HFFc6 (cell line): ENCODE results near the gene SIX5. TPM values are rescaled to one million over a fixed set of nuclear protein-coding genes. Genes with fewer than 3 reads are reported as not detected.

Experiments used
- DNase-seq: peaks from one replicate; pipeline ENCODE4 v3.0.0-alpha.2; 2018
- H3K27ac Mint-ChIP-seq: 2 replicates; pipeline ENCODE4 v1.8.0; 2020; ENCODE audit warnings: mild to moderate bottlenecking, mixed read lengths
- H3K27me3 Mint-ChIP-seq: 2 replicates; pipeline ENCODE4 v1.8.0; 2021; ENCODE audit warnings: mild to moderate bottlenecking, moderate library complexity, mixed read lengths; ENCODE audit not compliant: insufficient read depth
- H3K36me3 Mint-ChIP-seq: 2 replicates; pipeline ENCODE4 v1.8.0; 2021; ENCODE audit warnings: low read depth, mixed read lengths
- H3K4me1 Mint-ChIP-seq: 2 replicates; pipeline ENCODE4 v1.8.0; 2020; ENCODE audit warnings: low read depth, mixed read lengths
- H3K4me3 Mint-ChIP-seq: 2 replicates; pipeline ENCODE4 v1.8.0; 2020; ENCODE audit warnings: mild to moderate bottlenecking, moderate library complexity, mixed read lengths
- H3K9me3 Mint-ChIP-seq: 2 replicates; pipeline ENCODE4 v1.8.0; 2020; ENCODE audit warnings: mild to moderate bottlenecking, mixed read lengths
- CTCF ChIP-seq: fragments of 200-600 bp; sonication (generic); IDR thresholded peaks from 2 replicates; pipeline ENCODE4 v1.5.0; 2021; ENCODE audit warnings: antibody characterized with exemption, mild to moderate bottlenecking
- total RNA-seq, 6 experiments: library from RNA; stranded (reverse); fragmentation: NEBNext Ultra II Directional; extraction: Animal tissue kit (Norgen Biotek cat#: 25700); gene quantifications; 2 replicates in 1 of 6; 3 replicates in 5 of 6; pipeline ENCODE4 v1.2.3, GENCODE V29; 2021

Gene SIX5
- total RNA-seq, 6 experiments from 2014 or later: 14.0 to 15.1 (median 14.4) TPM

- Mint-ChIP-seq H3K27ac (peak overlapping the region; percentile 90), H3K4me1 (peaks cover 22% of the 10 kb centered on the region), H3K9me3 (no peaks in the 10 kb centered on the region), H3K4me3 (peak overlapping the region; percentile 90), H3K36me3 (peaks cover 5% of the 10 kb centered on the region; the same call in 1 of the 2 replicates), H3K27me3 (peaks cover 26% of the 10 kb centered on the region)
- DNase-seq: peak; percentile 17
- no peak for TF ChIP-seq CTCF
Measured at GRCh38 chr19:45766869-45767346, 2.1 kb downstream of the SIX5 start.

GRCh38 chr19:45766296-45766868 is 2.7 kb downstream of the SIX5 start:
- peak overlapping the region; percentile 90; the same call in 1 of the 2 replicates for H3K27ac Mint-ChIP-seq
- H3K4me1 Mint-ChIP-seq: peaks cover 22% of the 10 kb centered on the region
- peaks cover 5% of the 10 kb centered on the region; the same call in 1 of the 2 replicates for H3K36me3 Mint-ChIP-seq
- peak overlapping the region; percentile 90 for H3K4me3 Mint-ChIP-seq
- no peak for TF ChIP-seq CTCF
- peaks cover 23% of the 10 kb centered on the region for H3K27me3 Mint-ChIP-seq
- DNase-seq: no peak
- H3K9me3 Mint-ChIP-seq: no peaks in the 10 kb centered on the region

GRCh38 chr19:45765702-45766295 is 3.3 kb downstream of the SIX5 start:
- H3K9me3 Mint-ChIP-seq: no peaks in the 10 kb centered on the region
- no peak for DNase-seq

GRCh38 chr19:45764945-45765701 is 3.9 kb downstream of the SIX5 start:
- H3K4me1 Mint-ChIP-seq: peaks cover 12% of the 10 kb centered on the region
- H3K27me3 Mint-ChIP-seq: peaks cover 21% of the 10 kb centered on the region
- no peak overlapping the region for H3K27ac Mint-ChIP-seq
- TF ChIP-seq CTCF: no peak
- no peak overlapping the region for H3K4me3 Mint-ChIP-seq
- DNase-seq: no peak
- H3K9me3 Mint-ChIP-seq: no peaks in the 10 kb centered on the region
- H3K36me3 Mint-ChIP-seq: no peaks in the 10 kb centered on the region

More at GRCh38 chr19:45765702-45766295, 3.3 kb downstream of the SIX5 start:
- Mint-ChIP-seq H3K36me3 (no peaks in the 10 kb centered on the region), H3K27me3 (peaks cover 19% of the 10 kb centered on the region), H3K4me3 (0 out of 2 replicates have a peak overlapping the region, but pooled peaks have one; percentile 34), H3K4me1 (peaks cover 17% of the 10 kb centered on the region), H3K27ac (0 out of 2 replicates have a peak overlapping the region, but pooled peaks have one; percentile 21)
- no peak for TF ChIP-seq CTCF

GRCh38 chr19:45764475-45764874 is 4.6 kb downstream of the SIX5 start:
- no peak for DNase-seq
- Mint-ChIP-seq H3K9me3 (no peaks in the 10 kb centered on the region), H3K27me3 (peaks cover 18% of the 10 kb centered on the region), H3K27ac (no peak overlapping the region), H3K36me3 (no peaks in the 10 kb centered on the region), H3K4me3 (no peak overlapping the region; the same call in 1 of the 2 replicates), H3K4me1 (peaks cover 8% of the 10 kb centered on the region)
- TF ChIP-seq CTCF: peak; percentile 42
